Stimulated activated effector memory CD8-positive, alpha-beta T cell treated with anti-CD3 and anti-CD28 coated beads, Interleukin-12 subunit alpha, Interleukin-12 subunit beta, amount 100 ng/mL, for 72 hours (primary cell): ENCODE measurements around the gene DUSP7.

Experiments
- ATAC-seq: fragments of 150-1000 bp; cut with Tn5 transposase; 2 replicates; pipeline ENCODE4 v1.10.0; 2021
- DNase-seq, 2 donors: peaks; one replicate each; pipeline ENCODE4 v3.0.0; 2021 to 2022; ENCODE audit warnings: low spot score in 2 of 2
- H3K27ac Mint-ChIP-seq: one replicate; pipeline ENCODE4 v1.8.0; 2022; ENCODE audit warnings: mild to moderate bottlenecking, mixed read lengths
- H3K36me3 Mint-ChIP-seq: one replicate; pipeline ENCODE4 v1.8.0; 2022; ENCODE audit warnings: mild to moderate bottlenecking, mixed read lengths
- H3K4me1 Mint-ChIP-seq: one replicate; pipeline ENCODE4 v1.8.0; 2022; ENCODE audit warnings: mixed read lengths
- H3K4me3 Mint-ChIP-seq: one replicate; pipeline ENCODE4 v1.8.0; 2022; ENCODE audit warnings: mild to moderate bottlenecking, mixed read lengths
- H3K9me3 Mint-ChIP-seq: one replicate; pipeline ENCODE4 v1.8.0; 2022; ENCODE audit warnings: mixed read lengths

Gene DUSP7, protein sequence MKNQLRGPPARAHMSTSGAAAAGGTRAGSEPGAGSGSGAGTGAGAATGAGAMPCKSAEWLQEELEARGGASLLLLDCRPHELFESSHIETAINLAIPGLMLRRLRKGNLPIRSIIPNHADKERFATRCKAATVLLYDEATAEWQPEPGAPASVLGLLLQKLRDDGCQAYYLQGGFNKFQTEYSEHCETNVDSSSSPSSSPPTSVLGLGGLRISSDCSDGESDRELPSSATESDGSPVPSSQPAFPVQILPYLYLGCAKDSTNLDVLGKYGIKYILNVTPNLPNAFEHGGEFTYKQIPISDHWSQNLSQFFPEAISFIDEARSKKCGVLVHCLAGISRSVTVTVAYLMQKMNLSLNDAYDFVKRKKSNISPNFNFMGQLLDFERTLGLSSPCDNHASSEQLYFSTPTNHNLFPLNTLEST

DNA sequence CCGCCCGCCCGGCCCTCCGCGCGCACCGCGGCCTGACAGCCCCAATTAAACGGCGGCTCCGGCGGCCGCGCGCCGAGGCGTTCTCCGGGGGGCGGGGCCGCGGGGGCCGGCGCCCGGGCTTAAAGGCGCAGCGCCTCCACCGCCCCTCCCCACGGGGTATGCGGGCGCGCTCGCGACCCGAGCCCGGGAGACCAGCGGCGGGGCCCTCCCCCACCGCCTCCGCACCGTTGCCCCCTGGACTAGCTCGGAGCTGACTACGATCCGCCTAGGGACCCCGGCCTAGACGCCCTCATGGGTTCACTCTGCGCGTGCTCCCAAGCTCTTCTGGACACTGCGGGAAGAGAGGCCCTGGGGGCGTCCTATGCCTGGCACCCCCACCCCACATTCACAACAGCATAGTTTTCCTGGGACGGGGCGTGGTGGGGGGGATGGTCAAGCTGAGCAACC is at the start of gene DUSP7:
DUSP7 (minus strand) TSS at position 51 of the 447 bp plus-strand sequence. CDS start 205 bp downstream, outside the sequence.
- peak within 1 kb of the TSS; percentile 93 for H3K27ac Mint-ChIP-seq
- peak within 1 kb of the TSS; percentile 94 for H3K4me3 Mint-ChIP-seq
- ATAC-seq (peak; percentile 51), DNase-seq (peak; percentile 65 to 85)
- peaks cover 39% of the 10 kb centered on the region for H3K4me1 Mint-ChIP-seq
- peaks cover 31% of the 10 kb centered on the region for H3K36me3 Mint-ChIP-seq
- no peaks in the 10 kb centered on the region for H3K9me3 Mint-ChIP-seq

DNA sequence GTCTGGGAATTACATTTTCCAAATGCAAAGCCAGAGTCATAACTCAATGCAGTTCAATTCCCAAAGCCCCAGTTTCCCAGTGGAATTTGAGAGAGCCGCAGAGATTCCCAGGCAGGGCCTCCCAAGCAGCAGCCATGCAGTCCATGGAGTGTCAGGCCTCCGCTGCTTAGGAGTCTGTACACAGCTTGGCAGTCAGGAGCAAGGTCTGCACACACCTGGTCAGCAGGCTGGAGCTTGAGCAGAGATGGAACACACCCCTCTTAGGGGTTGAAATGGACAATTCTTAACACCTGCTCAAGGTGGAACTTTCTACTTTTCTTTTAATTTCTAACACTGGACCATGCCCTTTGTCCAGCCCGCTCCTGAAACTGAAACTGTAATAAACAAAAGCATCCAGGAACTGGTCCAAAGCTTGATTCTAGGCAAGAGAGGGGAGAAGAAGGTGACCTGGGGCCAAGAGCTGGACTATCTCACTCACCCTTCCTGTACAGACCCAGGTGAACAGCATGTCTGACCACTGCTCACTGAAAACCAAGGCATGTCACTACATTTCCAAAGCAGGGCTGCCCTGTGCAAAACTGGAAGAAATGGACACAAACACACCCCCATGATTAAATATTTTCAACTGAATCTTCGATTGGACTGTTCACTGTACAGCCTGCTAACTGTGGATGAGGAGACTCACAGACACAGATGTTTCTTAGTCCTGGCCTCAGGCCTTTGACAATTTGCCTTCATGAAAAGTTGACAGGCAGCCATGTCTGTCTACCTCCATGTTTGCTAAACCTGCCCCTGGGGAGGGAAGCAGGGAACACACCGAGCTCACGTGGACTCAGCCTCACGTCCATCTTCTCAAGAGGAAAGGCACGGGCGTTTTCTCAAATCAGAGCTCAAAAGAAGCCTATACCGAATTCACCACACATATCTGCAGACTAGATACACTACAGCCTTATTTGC is 48.6 kb upstream of the DUSP7 start:
- Mint-ChIP-seq H3K4me3 (no peak overlapping the region), H3K9me3 (peaks cover 5% of the 10 kb centered on the region), H3K4me1 (peaks cover 4% of the 10 kb centered on the region), H3K36me3 (no peaks in the 10 kb centered on the region), H3K27ac (peak overlapping the region; percentile 34)
- DNase-seq (no peak), ATAC-seq (no peak)

DNA sequence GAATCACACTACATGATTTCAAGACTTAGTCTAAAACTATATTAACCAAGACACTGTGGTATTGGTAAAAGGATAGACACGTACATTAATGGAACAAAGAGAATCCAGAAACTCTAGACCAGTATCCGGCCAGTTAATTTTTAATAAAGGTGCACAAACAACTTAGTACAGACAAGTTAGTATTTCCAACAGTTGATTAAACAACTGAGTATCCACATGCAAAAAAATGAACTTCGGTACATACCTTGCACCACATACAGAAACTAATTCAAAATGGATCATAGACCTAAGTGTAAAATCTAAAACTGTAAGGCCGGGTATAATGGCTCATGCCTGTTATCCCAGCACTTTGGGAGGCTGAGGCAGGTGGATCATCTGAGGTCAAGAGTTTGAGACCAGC is 46.6 kb upstream of the DUSP7 start:
- H3K36me3 Mint-ChIP-seq: no peaks in the 10 kb centered on the region
- no peak for ATAC-seq
- peaks cover 8% of the 10 kb centered on the region for H3K4me1 Mint-ChIP-seq
- no peak for DNase-seq
- H3K27ac Mint-ChIP-seq: no peak overlapping the region
- H3K4me3 Mint-ChIP-seq: no peak overlapping the region
- H3K9me3 Mint-ChIP-seq: peaks cover 5% of the 10 kb centered on the region

DNA sequence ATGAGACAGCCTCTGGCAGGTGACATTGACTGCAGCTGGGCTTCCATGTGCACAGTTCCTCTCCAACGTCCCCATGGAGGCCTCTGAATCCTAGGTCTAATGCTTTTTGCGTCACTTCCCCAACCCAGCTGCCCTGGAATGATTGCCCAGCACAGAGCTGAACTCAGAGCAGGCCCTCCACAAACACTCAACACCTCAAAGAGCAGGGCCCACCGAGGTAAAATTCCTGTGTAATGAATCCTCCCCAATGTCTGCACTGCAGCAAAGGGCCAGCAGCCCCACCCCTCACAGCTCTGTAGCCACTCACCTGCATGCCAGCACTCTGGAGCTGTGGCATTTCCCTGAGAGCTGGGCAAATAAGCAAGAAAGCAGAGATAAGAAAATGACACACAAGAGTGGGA is 42.6 kb upstream of the DUSP7 start:
- Mint-ChIP-seq H3K36me3 (peaks cover 2% of the 10 kb centered on the region), H3K27ac (peak overlapping the region; percentile 62), H3K4me1 (peaks cover 8% of the 10 kb centered on the region)

DNA sequence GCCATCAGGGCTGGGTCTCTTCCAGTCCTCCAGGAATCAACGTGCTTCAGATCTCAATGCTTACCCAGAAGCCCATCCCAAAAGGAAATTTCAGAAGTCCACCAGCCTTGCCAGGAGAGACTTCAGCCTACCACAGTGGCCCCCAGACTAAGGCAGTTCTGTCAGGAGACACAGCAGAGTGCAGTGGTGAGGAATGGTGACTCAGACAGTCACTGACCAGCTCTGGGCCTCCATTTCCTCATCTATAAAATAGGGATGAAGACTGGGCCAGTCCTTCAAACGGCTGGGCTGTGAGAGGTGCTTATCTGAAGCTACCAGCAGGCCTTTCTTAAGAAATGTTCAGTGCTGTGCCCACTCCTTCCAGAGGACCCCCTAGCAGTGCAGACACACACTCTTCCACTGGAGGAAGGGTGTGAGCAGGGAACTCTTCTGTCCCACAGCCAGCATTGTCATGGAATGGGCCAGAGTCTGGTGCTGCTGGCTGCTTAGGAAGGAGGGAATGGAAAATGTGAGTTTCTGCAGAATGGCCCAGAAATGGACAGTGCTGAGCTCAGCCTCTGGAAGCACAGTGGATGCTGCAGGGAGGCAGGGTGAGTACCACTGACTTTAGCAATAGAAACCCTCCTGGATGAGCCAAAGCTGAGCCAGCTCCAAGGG is 41.6 kb upstream of the DUSP7 start:
- ATAC-seq (no peak), DNase-seq (no peak)
- no peak overlapping the region for H3K27ac Mint-ChIP-seq
- H3K4me1 Mint-ChIP-seq: peaks cover 8% of the 10 kb centered on the region
- H3K4me3 Mint-ChIP-seq: no peak overlapping the region
- peaks cover 5% of the 10 kb centered on the region for H3K9me3 Mint-ChIP-seq
- peaks cover 6% of the 10 kb centered on the region for H3K36me3 Mint-ChIP-seq

More for the DNA sequence above, 42.6 kb upstream of the DUSP7 start:
- ATAC-seq: no peak
- Mint-ChIP-seq H3K9me3 (peaks cover 5% of the 10 kb centered on the region), H3K4me3 (no peak overlapping the region)
- DNase-seq: no peak

DNA sequence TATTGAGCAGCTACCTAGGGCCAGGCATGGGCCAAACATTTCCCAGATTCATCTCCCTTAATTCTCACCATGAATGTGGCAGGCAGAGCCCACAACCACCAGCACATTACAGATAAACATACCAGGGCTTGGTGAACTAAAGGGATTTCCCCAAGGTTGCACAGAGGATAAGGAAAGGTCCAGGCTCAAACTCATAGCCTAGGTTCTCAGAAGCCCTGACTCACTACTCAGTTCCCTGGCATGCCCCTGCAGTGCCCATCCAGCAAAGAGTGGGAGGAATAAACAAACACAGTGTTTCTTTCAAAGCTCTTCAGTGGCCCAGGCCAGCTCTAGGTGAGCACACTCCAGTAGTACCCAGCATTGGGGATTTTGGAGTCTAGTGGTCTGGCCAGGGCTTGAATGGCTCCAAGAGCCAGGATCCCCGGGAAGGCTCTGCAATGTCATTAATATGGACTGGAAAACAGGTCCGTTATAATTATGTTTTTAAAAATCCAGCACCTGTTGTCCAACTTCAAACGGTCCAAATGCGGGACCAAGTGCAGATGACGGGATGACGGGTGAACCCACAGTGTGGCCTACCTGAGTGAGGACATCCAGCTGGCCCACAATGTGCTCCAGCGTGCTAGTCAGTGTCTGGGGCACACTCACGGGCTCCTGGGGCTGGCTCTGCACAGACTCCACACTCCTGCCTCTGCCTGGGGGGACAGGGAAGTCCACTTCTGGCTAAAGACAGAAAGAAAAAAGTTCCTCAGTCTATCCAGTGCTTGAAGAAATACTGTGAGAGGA is 39.8 kb upstream of the DUSP7 start:
- DNase-seq (no peak), ATAC-seq (peak; percentile 56)
- H3K4me3 Mint-ChIP-seq: no peak overlapping the region
- peak overlapping the region; percentile 84 for H3K27ac Mint-ChIP-seq
- H3K4me1 Mint-ChIP-seq: peaks cover 8% of the 10 kb centered on the region
- H3K36me3 Mint-ChIP-seq: peaks cover 6% of the 10 kb centered on the region
- peaks cover under 1% of the 10 kb centered on the region for H3K9me3 Mint-ChIP-seq

DNA sequence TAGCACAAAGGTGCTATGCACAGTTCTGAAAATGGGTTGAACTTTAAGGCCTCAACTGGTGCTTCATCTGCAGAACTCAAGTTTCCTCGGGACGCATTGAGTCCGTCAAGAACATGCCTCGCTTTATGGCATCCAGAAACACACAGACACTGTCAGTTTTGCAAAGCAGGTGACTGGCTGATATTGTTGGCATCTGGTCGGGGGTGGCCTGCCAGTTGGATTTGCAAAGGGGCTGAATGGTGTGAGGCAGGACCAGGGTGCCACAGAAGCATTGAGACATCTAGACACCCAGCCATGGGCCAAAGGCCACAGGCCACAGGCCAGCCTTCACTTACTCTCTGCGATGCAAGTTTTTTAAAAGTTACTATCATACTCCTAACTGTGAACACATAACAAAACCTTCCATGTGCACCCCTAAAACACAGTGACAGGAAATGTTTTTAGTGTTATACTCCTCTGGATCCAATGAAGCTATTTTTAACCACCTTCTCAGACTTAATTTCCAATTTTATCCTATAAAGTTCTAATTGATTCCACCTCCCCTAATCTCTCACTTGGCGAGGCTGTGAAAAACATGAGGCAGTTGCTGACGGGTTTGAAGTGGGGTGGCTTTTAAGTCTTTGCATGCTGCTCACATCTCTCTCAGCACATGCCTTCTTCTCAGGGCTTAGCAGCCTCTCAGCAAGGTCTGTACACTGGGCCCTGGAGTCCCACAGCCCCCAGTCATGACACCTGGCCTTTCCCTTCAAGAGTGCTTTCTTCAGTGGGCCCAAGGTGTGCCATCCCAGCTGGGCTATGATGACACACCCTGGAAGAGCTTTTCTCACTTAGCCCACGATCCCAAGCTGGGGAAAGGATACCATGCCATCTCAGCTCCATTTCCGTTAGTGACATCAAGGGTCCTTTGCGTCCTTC is 38.5 kb upstream of the DUSP7 start:
- DNase-seq: no peak
- peaks cover 3% of the 10 kb centered on the region for H3K4me1 Mint-ChIP-seq
- H3K9me3 Mint-ChIP-seq: no peaks in the 10 kb centered on the region
- H3K27ac Mint-ChIP-seq: peak overlapping the region; percentile 84
- no peak overlapping the region for H3K4me3 Mint-ChIP-seq
- peaks cover 6% of the 10 kb centered on the region for H3K36me3 Mint-ChIP-seq
- no peak for ATAC-seq

DNA sequence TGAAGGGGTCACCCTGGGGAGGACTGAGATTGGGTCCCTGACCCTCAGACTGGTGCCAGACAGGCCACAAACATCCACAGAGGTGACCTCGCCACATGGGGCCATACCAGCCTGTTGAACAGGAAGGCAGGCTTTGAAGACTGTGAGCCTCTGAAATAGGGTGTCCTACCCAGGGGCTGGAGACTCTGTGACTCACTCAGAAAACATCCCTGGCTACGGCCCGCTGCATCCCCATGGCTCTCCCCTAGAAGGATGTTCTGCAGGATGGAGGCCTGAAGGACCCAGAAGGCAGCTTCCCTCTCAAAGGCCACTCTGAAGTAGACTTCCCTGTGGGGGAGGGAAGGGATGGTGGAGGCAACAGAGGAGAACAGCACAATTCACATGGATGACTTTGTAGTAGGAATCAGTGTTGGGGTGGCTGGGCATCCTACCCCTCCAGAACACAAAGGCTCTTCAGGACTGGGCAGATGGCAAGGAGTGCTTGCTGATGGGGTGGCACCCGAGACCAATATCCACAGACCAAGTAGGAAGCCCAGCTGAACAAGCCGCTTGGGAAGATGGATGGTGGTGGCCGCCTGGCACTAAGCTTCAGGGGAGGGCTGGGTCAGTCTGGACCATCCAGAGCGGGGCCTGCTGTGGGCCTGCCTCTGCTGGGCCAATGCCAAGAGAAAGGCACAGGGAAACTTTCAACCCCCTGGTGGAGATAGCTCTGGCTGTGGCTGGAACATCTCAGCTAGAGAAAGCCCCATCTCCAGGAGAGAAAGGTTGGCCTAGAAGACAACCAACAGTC is 37.6 kb upstream of the DUSP7 start:
- DNase-seq (no peak), ATAC-seq (peak; percentile 3)
- H3K4me1 Mint-ChIP-seq: no peaks in the 10 kb centered on the region
- H3K4me3 Mint-ChIP-seq: no peak overlapping the region
- peak overlapping the region; percentile 8 for H3K27ac Mint-ChIP-seq
- H3K9me3 Mint-ChIP-seq: no peaks in the 10 kb centered on the region
- H3K36me3 Mint-ChIP-seq: peaks cover 6% of the 10 kb centered on the region

DNA sequence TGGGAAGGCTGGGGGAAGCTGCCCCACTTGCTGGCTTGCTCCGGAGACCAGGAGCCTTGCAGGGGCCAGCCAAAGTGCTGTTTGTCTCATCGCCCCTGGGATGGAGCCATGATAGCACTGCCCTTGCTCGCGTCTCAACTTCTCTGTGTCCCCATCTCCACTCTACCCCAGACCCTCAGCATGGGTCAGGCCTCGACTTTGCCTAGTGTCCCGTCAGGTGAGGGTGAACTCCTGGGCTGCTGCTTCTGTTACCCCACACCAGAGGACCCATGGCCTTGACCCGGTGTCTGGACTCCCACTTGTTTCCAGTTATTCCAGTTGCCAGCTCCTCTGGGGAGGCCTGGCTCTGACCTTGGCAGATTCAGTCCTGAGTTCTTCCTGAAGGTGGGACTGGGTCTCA is 36.5 kb upstream of the DUSP7 start:
- Mint-ChIP-seq H3K4me1 (no peaks in the 10 kb centered on the region), H3K36me3 (peaks cover 6% of the 10 kb centered on the region), H3K9me3 (no peaks in the 10 kb centered on the region), H3K4me3 (no peak overlapping the region), H3K27ac (no peak overlapping the region)
- DNase-seq (no peak), ATAC-seq (no peak)

DNA sequence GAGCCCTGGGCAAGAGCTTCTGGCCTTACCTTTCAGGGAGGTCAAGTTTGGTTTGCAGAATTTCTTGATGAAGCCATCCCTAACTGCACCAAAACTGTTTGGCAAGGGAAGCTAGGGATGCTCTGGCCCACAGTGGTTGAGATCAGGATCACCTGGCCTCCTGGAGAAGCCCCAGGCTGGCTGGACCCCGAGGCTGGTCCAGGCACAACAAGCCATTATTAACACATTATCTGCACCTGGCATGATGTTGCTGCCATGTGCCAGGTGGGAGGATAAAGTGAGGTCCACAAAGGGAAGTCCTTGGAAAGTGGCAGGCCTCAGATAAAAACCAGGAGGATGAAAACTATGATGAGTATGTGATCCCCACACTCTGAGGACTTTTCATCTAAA is 35.9 kb upstream of the DUSP7 start:
- Mint-ChIP-seq H3K9me3 (no peaks in the 10 kb centered on the region), H3K4me3 (no peak overlapping the region), H3K36me3 (peaks cover 6% of the 10 kb centered on the region), H3K27ac (peak overlapping the region; percentile 75), H3K4me1 (peaks cover 6% of the 10 kb centered on the region)
- ATAC-seq: no peak
- no peak for DNase-seq

DNA sequence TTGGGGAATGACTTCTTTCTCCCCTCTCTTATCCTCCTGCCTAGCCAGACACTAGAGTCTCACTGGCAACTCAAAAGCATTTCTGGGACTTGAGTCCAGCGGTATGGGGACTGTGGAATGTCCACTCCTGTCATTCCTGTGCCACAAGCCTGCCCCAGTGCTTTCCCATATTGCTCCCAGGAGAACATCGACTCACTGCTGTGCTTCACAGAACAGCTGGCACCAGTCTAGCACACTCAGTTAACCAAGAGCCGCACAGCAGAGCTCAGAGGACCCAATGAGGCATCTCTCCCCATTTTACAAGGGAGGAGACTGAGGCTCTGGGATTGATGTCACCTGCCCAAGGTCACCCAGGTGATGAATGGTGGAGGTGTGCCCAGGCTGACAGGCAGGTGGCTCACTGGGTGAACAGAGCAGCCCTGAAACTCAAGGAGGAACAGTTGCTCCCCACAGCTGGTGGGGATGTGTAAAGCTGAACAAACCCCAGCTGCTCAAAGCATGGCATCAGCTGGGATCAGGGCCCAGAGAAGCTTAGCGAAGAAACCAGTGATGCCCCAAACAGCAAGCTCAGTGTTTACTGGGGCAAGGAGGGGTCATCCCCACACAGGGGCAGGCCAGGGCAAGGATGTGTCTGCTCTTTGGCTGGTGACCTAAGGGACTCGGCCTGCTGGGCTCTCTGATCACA is 35.4 kb upstream of the DUSP7 start:
- Mint-ChIP-seq H3K9me3 (no peaks in the 10 kb centered on the region), H3K27ac (peak overlapping the region; percentile 75)

DNA sequence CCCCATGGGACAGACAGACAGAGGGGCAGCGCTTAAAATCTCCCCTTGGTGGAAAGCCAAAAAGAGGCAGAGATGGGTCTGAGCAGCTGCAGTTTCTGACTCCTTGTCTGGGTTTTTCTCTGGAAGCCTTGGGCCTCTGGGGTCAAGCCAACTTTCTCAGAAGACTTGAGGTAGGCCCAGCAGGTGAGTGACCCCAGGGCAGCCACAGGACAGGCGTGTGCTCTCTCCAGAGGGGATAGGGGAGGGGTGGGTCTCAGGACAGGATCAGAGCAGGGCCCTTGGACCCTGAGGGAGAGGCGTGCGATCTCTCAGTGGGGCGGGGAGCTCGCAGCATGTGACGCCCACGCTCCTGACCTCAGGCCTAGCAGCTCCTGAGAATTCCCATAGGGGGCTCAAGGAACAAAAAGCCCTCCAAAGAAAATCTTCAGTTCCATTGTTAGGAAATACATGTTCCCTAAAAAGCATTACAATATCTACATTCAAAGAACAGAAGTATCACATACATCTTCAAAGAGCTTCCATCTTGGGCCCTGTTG is 34.6 kb upstream of the DUSP7 start:
- Mint-ChIP-seq H3K9me3 (no peaks in the 10 kb centered on the region), H3K4me1 (peaks cover 19% of the 10 kb centered on the region), H3K27ac (peak overlapping the region; percentile 75), H3K36me3 (peaks cover 6% of the 10 kb centered on the region), H3K4me3 (no peak overlapping the region)
- no peak for DNase-seq
- ATAC-seq: no peak

More for the DNA sequence above, 35.4 kb upstream of the DUSP7 start:
- peaks cover 6% of the 10 kb centered on the region for H3K36me3 Mint-ChIP-seq
- no peak overlapping the region for H3K4me3 Mint-ChIP-seq
- DNase-seq (no peak), ATAC-seq (no peak)
- peaks cover 11% of the 10 kb centered on the region for H3K4me1 Mint-ChIP-seq
